Subcutaneous abdominal adipose tissue (tissue), 5 donors: ENCODE data around the gene KIAA2012.
A peak's percentile ranks its signal among the peaks of the same experiment; 100 is the strongest.

Experiments
- H3K27ac ChIP-seq: one replicate; pipeline ENCODE4 v1.7.0; 2013; ENCODE audit warnings: low read depth, mild to moderate bottlenecking, inconsistent platforms, low read length, moderate library complexity
- H3K27me3 ChIP-seq, 5 donors: one replicate each; pipeline ENCODE4 v1.7.0; 2013; ENCODE audit warnings: low read length in 5 of 5, inconsistent platforms in 1 of 5; ENCODE audit not compliant: control insufficient read depth in 5 of 5, insufficient read depth in 4 of 5
- H3K36me3 ChIP-seq, 5 donors: one replicate each; pipeline ENCODE4 v1.7.0; 2013; ENCODE audit warnings: low read length in 5 of 5; ENCODE audit not compliant: control insufficient read depth in 5 of 5, insufficient read depth in 5 of 5
- H3K4me1 ChIP-seq, 5 donors: one replicate each; pipeline ENCODE4 v1.7.0; 2013; ENCODE audit warnings: low read length in 5 of 5, mild to moderate bottlenecking in 3 of 5, moderate library complexity in 1 of 5; ENCODE audit not compliant: control insufficient read depth in 5 of 5, insufficient read depth in 5 of 5
- H3K4me3 ChIP-seq, 5 donors: one replicate each; pipeline ENCODE4 v1.7.0; 2013; ENCODE audit warnings: low read length in 5 of 5, low read depth in 1 of 5
- H3K9ac ChIP-seq, 5 donors: one replicate each; pipeline ENCODE4 v1.7.0; 2013; ENCODE audit warnings: low read length in 5 of 5, mild to moderate bottlenecking in 4 of 5, moderate library complexity in 3 of 5
- H3K9me3 ChIP-seq, 5 donors: one replicate each; pipeline ENCODE4 v1.7.0; 2013; ENCODE audit warnings: low read length in 5 of 5; ENCODE audit not compliant: control insufficient read depth in 5 of 5
- donor health status: healthy.
- donor health status: healthy.
- donor health status: healthy.
- donor health status: healthy.
- donor health status: healthy.

The KIAA2012 gene

DNA sequence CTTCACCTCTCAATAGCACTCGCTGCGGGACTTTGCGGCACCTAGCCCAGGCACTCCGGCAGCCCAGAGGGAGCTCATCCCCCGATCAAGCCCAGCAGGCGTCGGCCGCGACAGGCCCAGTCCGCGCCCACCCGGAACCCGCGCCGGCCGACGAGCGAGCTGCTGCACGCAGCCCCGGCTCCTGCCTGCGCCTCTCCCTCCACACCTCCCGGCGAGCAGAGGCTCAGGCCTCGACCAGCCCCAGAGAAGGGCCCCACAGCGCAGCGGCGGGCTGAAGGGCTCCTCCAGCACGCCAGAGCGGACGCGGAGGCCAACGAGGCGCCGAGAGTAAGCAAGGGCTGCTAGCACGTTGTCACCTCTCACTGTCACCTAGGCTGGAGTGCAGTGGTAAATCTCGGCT, 63.5 kb downstream of the KIAA2012 start:
- H3K36me3 ChIP-seq: no peaks in the 10 kb centered on the region
- H3K9me3 ChIP-seq: no peaks in the 10 kb centered on the region
- H3K4me1 ChIP-seq: peaks cover 0 to 16% (median 13%) of the 10 kb centered on the region in 5 donors
- H3K9ac ChIP-seq: no peak overlapping the region
- no peak overlapping the region for H3K27ac ChIP-seq
- no peak overlapping the region for H3K4me3 ChIP-seq
- no peaks in the 10 kb centered on the region for H3K27me3 ChIP-seq

- Histone ChIP-seq H3K4me1 (peaks cover 0 to 6% (median 5%) of the 10 kb centered on the region in 5 donors), H3K27ac (no peak overlapping the region), H3K27me3 (no peaks in the 10 kb centered on the region), H3K9ac (no peak overlapping the region), H3K4me3 (no peak overlapping the region), H3K9me3 (no peaks in the 10 kb centered on the region), H3K36me3 (no peaks in the 10 kb centered on the region)
Observed at GRCh38 chr2:202140522-202141252, 67.6 kb downstream of the KIAA2012 start.

GRCh38 chr2:202141329-202141947, 68.4 kb downstream of the KIAA2012 start:
- no peaks in the 10 kb centered on the region for H3K27me3 ChIP-seq
- H3K4me3 ChIP-seq: no peak overlapping the region
- H3K4me1 ChIP-seq: no peaks in the 10 kb centered on the region
- H3K27ac ChIP-seq: no peak overlapping the region
- no peaks in the 10 kb centered on the region for H3K9me3 ChIP-seq
- H3K36me3 ChIP-seq: no peaks in the 10 kb centered on the region
- no peak overlapping the region for H3K9ac ChIP-seq

GRCh38 chr2:202142540-202142939, 69.5 kb downstream of the KIAA2012 start:
- no peaks in the 10 kb centered on the region for H3K27me3 ChIP-seq
- H3K4me3 ChIP-seq: no peak overlapping the region
- peaks cover 0 to 6% (median 5%) of the 10 kb centered on the region in 5 donors for H3K4me1 ChIP-seq
- H3K36me3 ChIP-seq: no peaks in the 10 kb centered on the region
- no peak overlapping the region for H3K9ac ChIP-seq
- no peak overlapping the region for H3K27ac ChIP-seq
- no peaks in the 10 kb centered on the region for H3K9me3 ChIP-seq

DNA sequence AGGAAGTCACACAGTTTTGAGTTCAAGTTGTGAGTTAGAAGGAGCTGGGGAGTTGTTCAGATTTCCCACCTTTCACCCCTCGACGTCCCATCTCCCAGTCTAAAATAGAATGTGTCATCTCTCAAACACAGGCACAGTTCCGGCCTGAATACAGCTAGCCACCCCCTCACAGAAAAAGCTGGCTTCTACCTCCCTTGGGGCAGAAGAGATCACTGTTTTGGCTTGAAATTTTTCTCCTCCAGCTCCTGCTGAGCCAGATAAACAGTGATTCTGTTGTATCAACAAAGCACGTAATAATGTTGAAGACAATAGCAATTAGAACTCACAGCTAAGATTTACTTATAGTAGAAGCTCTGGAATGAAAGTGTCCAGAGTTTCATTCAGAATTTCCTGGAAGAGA, 74.7 kb downstream of the KIAA2012 start:
- Histone ChIP-seq H3K9ac (peak overlapping the region in 2 of 5 donors; percentile 14 to 39), H3K27ac (no peak overlapping the region), H3K4me1 (peaks cover 2 to 28% (median 24%) of the 10 kb centered on the region in 5 donors), H3K9me3 (no peaks in the 10 kb centered on the region), H3K36me3 (no peaks in the 10 kb centered on the region), H3K4me3 (no peak overlapping the region), H3K27me3 (peaks cover 0 to 4% (median 0%) of the 10 kb centered on the region in 5 donors)

GRCh38 chr2:202148515-202149154, 75.6 kb downstream of the KIAA2012 start:
- no peak overlapping the region for H3K27ac ChIP-seq
- H3K4me3 ChIP-seq: no peak overlapping the region
- H3K27me3 ChIP-seq: peaks cover 0 to 4% (median 0%) of the 10 kb centered on the region in 5 donors

GRCh38 chr2:202149155-202149762, 76.2 kb downstream of the KIAA2012 start:
- H3K27ac ChIP-seq: no peak overlapping the region
- H3K9ac ChIP-seq: no peak overlapping the region
- no peaks in the 10 kb centered on the region for H3K9me3 ChIP-seq
- peaks cover 0 to 4% (median 0%) of the 10 kb centered on the region in 5 donors for H3K27me3 ChIP-seq
- no peaks in the 10 kb centered on the region for H3K36me3 ChIP-seq
- H3K4me3 ChIP-seq: no peak overlapping the region
- peaks cover 2 to 28% (median 24%) of the 10 kb centered on the region in 5 donors for H3K4me1 ChIP-seq

More at GRCh38 chr2:202148515-202149154, 75.6 kb downstream of the KIAA2012 start:
- Histone ChIP-seq H3K9me3 (no peaks in the 10 kb centered on the region), H3K36me3 (no peaks in the 10 kb centered on the region), H3K9ac (no peak overlapping the region), H3K4me1 (peaks cover 2 to 28% (median 24%) of the 10 kb centered on the region in 5 donors)

- peaks cover 2 to 28% (median 24%) of the 10 kb centered on the region in 5 donors for H3K4me1 ChIP-seq
- no peaks in the 10 kb centered on the region for H3K36me3 ChIP-seq
- no peak overlapping the region for H3K4me3 ChIP-seq
- H3K27me3 ChIP-seq: peaks cover 0 to 4% (median 0%) of the 10 kb centered on the region in 5 donors
- H3K9me3 ChIP-seq: no peaks in the 10 kb centered on the region
- no peak overlapping the region for H3K9ac ChIP-seq
- no peak overlapping the region for H3K27ac ChIP-seq
Observed at GRCh38 chr2:202149936-202150335, 76.9 kb downstream of the KIAA2012 start.

GRCh38 chr2:202152104-202152715, 79.2 kb downstream of the KIAA2012 start:
- peaks cover 0 to 4% (median 0%) of the 10 kb centered on the region in 5 donors for H3K27me3 ChIP-seq
- no peak overlapping the region for H3K9ac ChIP-seq
- H3K4me3 ChIP-seq: no peak overlapping the region
- H3K9me3 ChIP-seq: no peaks in the 10 kb centered on the region
- peaks cover 2 to 26% (median 21%) of the 10 kb centered on the region in 5 donors for H3K4me1 ChIP-seq
- no peak overlapping the region for H3K27ac ChIP-seq
- no peaks in the 10 kb centered on the region for H3K36me3 ChIP-seq
